ENCODE measurements around the gene PEAK1. TPM values are rescaled to one million over a fixed set of nuclear protein-coding genes. Genes with fewer than 3 reads are reported as not detected.

PEAK1 gene
- total RNA-seq, 1 experiment from 2014 or later, result 58.7 TPM

- H3K27me3 ChIP-seq (ENCODE audit: control insufficient read depth, insufficient read depth, low read length), result no peaks in the 10 kb centered on the region
- CTCF ChIA-PET, result no interaction called here
- in situ Hi-C loops (cut with HindIII; ENCODE audit: low pct_unique_long_range_greater_than_20kb, low sequenced_read_pairs) (no loop called here), intact Hi-C loops (cut with micrococcal nuclease; ENCODE audit: unreplicated experiment) (no loop called here)
- DNase-seq (ENCODE audit: low read depth, low spot score) (no peak), ATAC-seq (no peak)
- no peaks in the 10 kb centered on the region for H3K9me3 ChIP-seq (ENCODE audit: control insufficient read depth, insufficient read depth, low read depth, low read length)
- H3K4me1 ChIP-seq (ENCODE audit: control insufficient read depth, insufficient read depth, low read length), result no peaks in the 10 kb centered on the region
- H3K4me3 ChIP-seq (ENCODE audit: low read depth in 2 of 2, low read length in 2 of 2), result no peak overlapping the region
- TF ChIP-seq SIN3A (IDR thresholded peaks at IDR 0.05; ENCODE audit: borderline replicate concordance, insufficient read depth, low read depth, low read length) (no peak), TCF7L2 (IDR thresholded peaks at IDR 0.05; ENCODE audit: low read depth, low read length) (no peak), REST (IDR thresholded peaks at IDR 0.05; ENCODE audit: insufficient read depth in 1 of 2, low read depth in 2 of 2, low read length in 1 of 2) (no peak), POLR2AphosphoS5 (IDR thresholded peaks at IDR 0.05; ENCODE audit: low read depth, low read length) (no peak), CTCF (IDR thresholded peaks at IDR 0.05) (no peak)
- no peaks in the 10 kb centered on the region for H3K36me3 ChIP-seq (ENCODE audit: control insufficient read depth, insufficient read depth, low read length)
- no peak overlapping the region for H3K27ac ChIP-seq (ENCODE audit: low read length)
- BruUV-seq (replicated peaks), result no TSS peak
- POLR2A ChIA-PET, result no interaction called here
These were observed 223.5 kb downstream of the PEAK1 start for GRCh38 chr15:77196381-77196780.

- intact Hi-C loops (cut with micrococcal nuclease; ENCODE audit: unreplicated experiment) (no loop called here), in situ Hi-C loops (cut with HindIII; ENCODE audit: low pct_unique_long_range_greater_than_20kb, low sequenced_read_pairs) (no loop called here)
- Histone ChIP-seq H3K27ac (ENCODE audit: low read length) (no peak overlapping the region), H3K36me3 (ENCODE audit: control insufficient read depth, insufficient read depth, low read length) (no peaks in the 10 kb centered on the region), H3K4me3 (ENCODE audit: low read depth in 2 of 2, low read length in 2 of 2) (no peak overlapping the region), H3K4me1 (ENCODE audit: control insufficient read depth, insufficient read depth, low read length) (no peaks in the 10 kb centered on the region), H3K9me3 (ENCODE audit: control insufficient read depth, insufficient read depth, low read depth, low read length) (no peaks in the 10 kb centered on the region), H3K27me3 (ENCODE audit: control insufficient read depth, insufficient read depth, low read length) (no peaks in the 10 kb centered on the region)
- no peak for TF ChIP-seq REST (IDR thresholded peaks at IDR 0.05; ENCODE audit: insufficient read depth in 1 of 2, low read depth in 2 of 2, low read length in 1 of 2)
- no peak for TF ChIP-seq CTCF (IDR thresholded peaks at IDR 0.05)
- no peak for TF ChIP-seq SIN3A (IDR thresholded peaks at IDR 0.05; ENCODE audit: borderline replicate concordance, insufficient read depth, low read depth, low read length)
- TF ChIP-seq TCF7L2 (IDR thresholded peaks at IDR 0.05; ENCODE audit: low read depth, low read length), result no peak
- no TSS peak for BruUV-seq (replicated peaks)
- no peak for ATAC-seq
- POLR2A ChIA-PET, result no interaction called here
- CTCF ChIA-PET, result no interaction called here
- DNase-seq (ENCODE audit: low read depth, low spot score), result no peak
These were observed 224.3 kb downstream of the PEAK1 start for GRCh38 chr15:77195586-77195985.
